ENCODE measurements around the gene PDCD1.
A peak's percentile ranks its signal among the peaks of the same experiment; 100 is the strongest.
"Not testable (repeated sequence)": the region's sequence is repeated elsewhere in the genome, so short reads cannot be mapped to it uniquely, and the experiment has no call there.

The PDCD1 gene

GRCh38 chr2:241823531-241824437, 34.9 kb downstream of the PDCD1 start:
- DNase-seq: peak; percentile 77

DNA sequence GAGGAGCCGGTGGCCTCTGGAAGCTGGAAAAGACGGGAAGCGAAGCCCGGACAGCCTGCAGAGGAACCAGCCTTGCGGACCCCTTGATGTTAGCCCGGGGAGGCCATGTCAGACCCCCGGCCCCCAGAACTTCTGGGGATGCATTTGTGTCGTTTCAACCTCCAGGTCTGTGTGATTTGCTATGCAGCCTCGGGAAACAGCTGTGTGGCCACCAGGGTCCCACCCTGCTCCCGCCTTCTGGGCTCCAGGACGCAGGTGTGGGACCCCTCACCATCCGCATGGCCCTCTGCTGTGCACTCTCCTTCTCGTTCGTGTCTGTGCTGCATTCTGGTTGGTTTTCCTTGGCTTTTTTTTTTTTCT, 36.5 kb downstream of the PDCD1 start:
- no peak for DNase-seq

DNA sequence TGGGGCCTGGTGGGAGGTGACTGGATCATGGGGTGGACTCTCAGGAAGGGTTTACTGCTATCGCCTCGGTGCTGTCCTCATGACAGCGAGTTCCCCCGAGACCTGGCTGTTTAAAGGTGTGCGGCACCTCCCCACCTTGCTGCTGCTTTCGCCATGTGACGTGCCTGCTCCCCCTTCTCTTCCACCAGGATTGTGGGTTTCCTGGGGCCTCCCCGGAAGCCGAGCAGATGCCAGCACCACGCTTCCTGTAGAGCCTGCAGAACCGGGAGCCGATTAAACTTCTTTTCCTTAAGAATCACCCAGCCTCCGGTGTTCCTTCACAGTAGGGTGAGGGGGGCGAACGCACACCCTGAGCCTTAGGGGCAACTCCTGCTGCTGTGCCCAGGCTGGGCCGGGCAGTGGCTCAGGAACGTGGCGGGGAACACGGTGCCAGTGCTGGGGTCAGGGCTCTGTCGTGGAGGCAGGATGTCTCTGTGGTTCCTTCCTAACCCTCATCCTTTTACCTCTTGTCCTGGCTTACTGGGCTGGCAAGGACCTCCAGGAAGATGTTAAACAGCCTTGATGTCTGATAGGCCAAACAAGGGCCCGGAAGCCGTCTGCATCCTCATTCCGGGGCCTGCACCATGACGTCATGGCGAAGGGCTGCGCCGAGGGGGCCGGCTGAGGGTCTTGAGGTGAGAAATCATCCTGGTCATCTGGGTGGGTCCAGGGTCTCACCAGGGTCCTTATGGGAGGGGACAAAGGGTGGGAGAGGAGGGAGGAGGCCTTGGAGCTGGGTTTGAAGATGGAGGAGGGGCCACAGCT, 37.0 kb downstream of the PDCD1 start:
- no peak for DNase-seq

GRCh38 chr2:241820625-241821384, 37.9 kb downstream of the PDCD1 start:
- DNase-seq: no peak

DNA sequence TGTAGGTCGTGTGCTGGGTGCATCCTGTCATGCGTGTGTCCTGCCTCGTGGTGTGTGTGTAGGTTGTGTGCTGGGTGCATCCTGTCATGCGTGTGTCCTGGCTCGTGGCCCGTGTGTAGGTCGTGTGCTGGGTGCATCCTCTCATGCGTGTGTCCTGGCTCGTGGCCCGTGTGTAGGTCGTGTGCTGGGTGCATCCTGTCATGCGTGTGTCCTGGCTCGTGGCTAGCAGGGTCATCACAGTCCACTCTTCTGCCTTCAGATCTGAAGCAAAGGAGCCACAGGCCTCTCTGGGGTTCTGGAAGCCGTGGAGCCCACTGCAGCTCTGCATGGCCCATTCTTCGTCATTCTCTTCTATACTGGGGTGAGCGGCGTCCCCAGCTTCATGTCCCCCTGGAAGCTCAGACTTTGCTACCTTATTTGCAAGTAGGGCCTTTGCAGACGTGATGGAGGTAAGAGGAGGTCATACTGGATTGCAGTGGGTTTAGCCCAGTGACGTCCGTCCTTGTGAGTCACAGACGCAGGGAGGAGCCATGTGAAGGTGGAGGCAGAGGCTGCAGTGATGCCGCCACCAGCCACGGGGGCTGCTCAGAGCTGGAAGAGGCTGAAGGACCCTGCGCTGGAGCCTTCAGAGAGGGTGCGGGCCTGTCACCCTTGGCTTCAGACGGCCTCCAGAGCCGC, 38.6 kb downstream of the PDCD1 start:
- DNase-seq: not testable (repeated sequence)

- no peak for DNase-seq
Measured at GRCh38 chr2:241818943-241819270, 39.8 kb downstream of the PDCD1 start.

- no peak for DNase-seq
Measured at GRCh38 chr2:241818229-241818942, 40.3 kb downstream of the PDCD1 start.

- not testable (repeated sequence) for DNase-seq
Measured at GRCh38 chr2:241817821-241818215, 40.9 kb downstream of the PDCD1 start.

- DNase-seq: no peak
Measured at GRCh38 chr2:241817126-241817820, 41.4 kb downstream of the PDCD1 start.

DNA sequence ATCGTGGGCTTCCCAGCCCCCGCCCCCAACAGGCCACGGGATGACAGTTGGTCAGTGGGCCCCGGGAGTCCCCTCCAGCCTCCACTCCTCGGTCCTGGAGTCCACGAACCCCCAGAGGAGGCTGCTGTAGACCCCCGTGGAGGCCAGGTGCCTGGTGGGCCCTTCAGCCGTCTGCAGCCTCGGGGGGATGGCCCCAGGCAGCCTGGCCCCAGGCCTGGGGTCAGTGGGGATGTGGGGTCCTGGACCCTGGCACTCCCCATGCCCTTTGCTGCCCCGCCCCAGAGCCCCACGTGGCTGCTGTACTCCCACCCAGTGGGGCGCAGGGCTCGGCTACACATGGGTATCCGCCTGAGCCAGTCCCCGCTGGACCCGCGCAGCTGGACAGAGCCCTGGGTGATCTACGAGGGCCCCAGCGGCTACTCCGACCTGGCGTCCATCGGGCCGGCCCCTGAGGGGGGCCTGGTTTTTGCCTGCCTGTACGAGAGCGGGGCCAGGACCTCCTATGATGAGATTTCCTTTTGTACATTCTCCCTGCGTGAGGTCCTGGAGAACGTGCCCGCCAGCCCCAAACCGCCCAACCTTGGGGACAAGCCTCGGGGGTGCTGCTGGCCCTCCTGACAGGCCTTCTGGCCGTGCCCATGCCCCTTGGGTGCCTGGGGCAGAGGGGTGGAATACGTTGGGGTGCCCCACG, 42.1 kb downstream of the PDCD1 start:
- no peak for DNase-seq

DNA sequence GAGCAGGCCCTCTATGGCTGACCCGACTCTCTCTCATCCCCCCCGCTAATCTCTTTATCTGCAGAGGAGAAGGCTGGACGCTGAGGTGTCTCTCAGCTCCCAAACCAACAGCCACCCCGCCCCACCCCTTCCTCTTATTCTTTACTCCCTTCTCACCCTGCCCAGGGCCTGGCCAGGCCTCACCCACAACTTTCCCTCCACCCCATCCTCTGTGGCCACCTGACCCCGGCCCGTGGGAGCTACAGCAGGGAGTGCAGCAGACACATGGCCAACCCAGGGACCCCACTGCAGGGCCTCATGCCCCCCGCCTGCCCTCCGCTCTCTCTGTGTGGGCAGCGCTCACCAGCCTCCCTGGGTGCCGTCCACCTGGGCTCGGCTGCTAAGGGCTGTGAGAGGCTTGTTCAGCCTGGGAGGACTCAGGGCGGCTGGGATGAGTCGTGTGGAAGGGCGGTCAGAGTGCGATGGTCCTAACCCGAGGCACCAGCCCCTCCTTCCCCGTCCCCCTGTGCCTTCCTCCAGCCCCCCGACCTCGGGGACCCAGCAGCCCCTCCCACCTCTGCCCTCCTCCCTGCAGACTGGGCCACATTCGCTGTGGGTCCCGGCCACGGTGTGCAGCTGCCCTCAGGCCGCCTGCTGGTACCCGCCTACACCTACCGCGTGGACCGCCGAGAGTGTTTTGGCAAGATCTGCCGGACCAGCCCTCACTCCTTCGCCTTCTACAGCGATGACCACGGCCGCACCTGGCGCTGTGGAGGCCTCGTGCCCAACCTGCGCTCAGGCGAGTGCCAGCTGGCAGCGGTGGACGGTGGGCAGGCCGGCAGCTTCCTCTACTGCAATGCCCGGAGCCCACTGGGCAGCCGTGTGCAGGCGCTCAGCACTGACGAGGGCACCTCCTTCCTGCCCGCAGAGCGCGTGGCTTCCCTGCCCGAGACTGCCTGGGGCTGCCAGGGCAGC, 42.9 kb downstream of the PDCD1 start:
- DNase-seq: peak; percentile 35

- DNase-seq: no peak
Measured at GRCh38 chr2:241814643-241815476, 43.8 kb downstream of the PDCD1 start.

DNA sequence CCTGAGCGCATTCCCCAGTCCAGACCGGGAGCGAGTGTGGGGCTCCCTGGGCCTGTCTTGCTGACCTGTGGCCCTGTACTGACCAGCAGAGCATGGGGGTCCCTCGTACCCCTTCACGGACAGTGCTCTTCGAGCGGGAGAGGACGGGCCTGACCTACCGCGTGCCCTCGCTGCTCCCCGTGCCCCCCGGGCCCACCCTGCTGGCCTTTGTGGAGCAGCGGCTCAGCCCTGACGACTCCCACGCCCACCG, 44.4 kb downstream of the PDCD1 start:
- DNase-seq: no peak

DNA sequence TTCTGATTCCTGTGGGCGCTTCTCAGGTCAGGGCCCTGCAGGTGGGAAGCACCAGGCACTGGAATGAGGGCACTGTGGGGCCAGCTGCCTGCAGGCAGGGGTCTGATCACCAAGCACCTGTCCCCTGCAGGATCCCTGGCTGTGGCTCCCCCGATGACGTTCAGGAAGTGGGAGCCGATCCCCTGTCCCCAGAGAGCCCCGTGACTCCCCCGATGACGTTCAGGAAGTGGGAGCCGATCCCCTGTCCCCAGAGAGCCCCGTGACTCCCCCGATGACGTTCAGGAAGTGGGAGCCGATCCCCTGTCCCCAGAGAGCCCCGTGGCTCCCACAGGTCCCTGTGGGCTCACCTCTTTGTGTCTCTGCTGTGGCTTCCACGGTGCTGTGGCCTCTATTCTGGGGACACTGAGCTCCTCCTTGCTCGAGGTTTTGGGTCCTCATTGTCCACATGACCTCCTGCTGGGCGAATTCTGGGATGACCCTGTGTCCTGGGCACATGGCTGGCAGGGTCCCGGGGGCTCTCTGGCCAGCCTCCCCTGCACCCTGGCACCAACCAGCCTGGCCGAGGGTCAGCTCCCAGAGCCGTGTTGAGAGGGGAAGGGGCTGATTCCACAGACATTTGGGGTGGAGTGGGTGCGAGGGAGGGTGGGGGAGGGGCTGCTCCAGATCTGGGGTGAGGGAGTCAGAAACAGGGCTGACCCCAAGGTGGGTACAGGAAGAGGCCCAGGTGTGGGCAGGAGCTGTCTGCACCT, 44.9 kb downstream of the PDCD1 start:
- DNase-seq: no peak

DNA sequence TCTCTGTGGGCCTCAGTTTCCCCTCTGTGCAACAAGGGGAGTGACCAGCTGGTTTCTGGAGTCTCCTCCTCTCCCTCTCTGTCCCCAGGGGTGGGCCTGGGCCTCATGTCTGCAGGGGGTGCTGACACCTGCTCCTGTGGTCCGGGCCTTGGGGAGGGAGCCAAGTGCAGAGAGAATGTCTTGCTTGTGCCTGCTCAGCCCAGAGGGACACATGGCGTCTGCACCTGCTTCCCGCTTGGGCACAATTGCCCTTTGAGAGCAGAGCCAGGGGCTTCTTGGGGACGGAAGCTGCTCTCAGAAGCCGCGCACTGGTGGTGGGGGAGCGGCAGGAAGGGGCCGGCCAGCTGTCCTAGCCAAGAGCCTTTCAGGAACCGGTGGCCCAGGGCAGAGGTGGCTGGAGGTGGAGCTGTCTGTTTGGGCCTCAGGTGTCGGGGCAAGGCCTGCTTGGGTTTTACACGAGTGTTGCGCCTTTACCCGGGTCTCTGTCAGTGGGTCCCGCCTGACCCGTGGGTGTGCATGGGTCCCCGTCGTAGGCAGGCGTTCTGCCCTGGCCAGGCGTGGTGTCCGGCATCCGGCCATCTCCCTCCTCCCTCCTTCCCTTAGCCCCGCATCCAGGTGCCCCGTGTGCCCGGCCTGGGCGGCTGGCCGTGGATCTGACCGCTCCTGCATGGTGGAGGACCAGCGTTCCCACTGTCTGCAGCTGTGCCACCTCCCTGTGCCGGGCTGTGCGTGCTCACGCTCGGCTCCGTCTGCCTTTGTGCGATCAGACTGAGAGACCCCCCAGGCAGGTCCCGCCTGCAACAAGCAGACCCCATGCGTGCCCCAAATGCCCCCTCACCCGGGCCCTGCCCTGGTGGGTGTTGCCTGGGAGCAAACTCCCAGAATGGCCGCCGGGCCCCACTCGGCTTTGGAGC, 45.7 kb downstream of the PDCD1 start:
- no peak for DNase-seq

- no peak for DNase-seq
Measured at GRCh38 chr2:241811952-241812729, 46.6 kb downstream of the PDCD1 start.
